Colon (tissue), 2 donors: ENCODE results near the gene SEPTIN12.
"Not testable (repeated sequence)": the region's sequence is repeated elsewhere in the genome, so short reads cannot be mapped to it uniquely, and the experiment has no call there.

Experiments
- FAIRE-seq: peaks from 2 replicates; lab custom pipeline; 2012; peaks lifted over from hg19 to GRCh38; lab: Jason Lieb, UNC
- donor health status: control.
- donor health status: control.

The SEPTIN12 gene

GRCh38 chr16:4802659-4803287 lies 14.6 kb upstream of the SEPTIN12 start:
- no peak for FAIRE-seq

- no peak for FAIRE-seq
Observed at GRCh38 chr16:4801962-4802658, 14.0 kb upstream of the SEPTIN12 start, which contains the start of gene ROGDI. ROGDI (minus strand) TSS chr16:4802633; CDS start chr16:4802571, 62 bp downstream.

- FAIRE-seq: no peak
Observed at GRCh38 chr16:4801051-4801961, 13.2 kb upstream of the SEPTIN12 start.

GRCh38 chr16:4800290-4801041 lies 12.3 kb upstream of the SEPTIN12 start:
- FAIRE-seq: no peak

- no peak for FAIRE-seq
Observed at GRCh38 chr16:4799171-4799855, 11.2 kb upstream of the SEPTIN12 start.

- FAIRE-seq: no peak
Observed at GRCh38 chr16:4798456-4798855, 10.3 kb upstream of the SEPTIN12 start.

GRCh38 chr16:4797805-4798252 lies 9.7 kb upstream of the SEPTIN12 start:
- FAIRE-seq: no peak

GRCh38 chr16:4796982-4797804 lies 9.0 kb upstream of the SEPTIN12 start:
- no peak for FAIRE-seq

GRCh38 chr16:4795828-4796572 lies 7.9 kb upstream of the SEPTIN12 start:
- no peak for FAIRE-seq

GRCh38 chr16:4795181-4795827 lies 7.2 kb upstream of the SEPTIN12 start, which contains the start of gene SMIM22:
SMIM22 (plus strand) TSS chr16:4795369; CDS start chr16:4795735, 366 bp downstream.
- FAIRE-seq: no peak

GRCh38 chr16:4792951-4793513 lies 4.9 kb upstream of the SEPTIN12 start:
- no peak for FAIRE-seq

- FAIRE-seq: no peak
Observed at GRCh38 chr16:4790871-4791270, 2.7 kb upstream of the SEPTIN12 start.

GRCh38 chr16:4790261-4790660 lies 2.1 kb upstream of the SEPTIN12 start:
- no peak for FAIRE-seq

- FAIRE-seq: no peak
Observed at GRCh38 chr16:4788910-4789309, 765 bp upstream of the SEPTIN12 start.

GRCh38 chr16:4788489-4788889 lies 344 bp upstream of the SEPTIN12 start:
- FAIRE-seq: no peak

GRCh38 chr16:4787068-4787467 lies 1.1 kb downstream of the SEPTIN12 start:
- no peak for FAIRE-seq

GRCh38 chr16:4785758-4786433 lies 2.2 kb downstream of the SEPTIN12 start:
- FAIRE-seq: no peak

- FAIRE-seq: not testable (repeated sequence)
Observed at GRCh38 chr16:4784444-4784987, 3.6 kb downstream of the SEPTIN12 start.
